HG02798 (cell line): ENCODE results near the gene KBTBD12.

Experiments used
- ATAC-seq: cut with Tn5 transposase; IDR thresholded peaks from one replicate; pipeline ENCODE4 v1.9.1; 2021; ENCODE audit warnings: mild to moderate bottlenecking; ENCODE audit not compliant: unreplicated experiment, poor library complexity

KBTBD12 gene

GRCh38 chr3:127981097-127981496 is 66.1 kb downstream of the KBTBD12 start:
- ATAC-seq: no peak

GRCh38 chr3:127982155-127982554 is 67.1 kb downstream of the KBTBD12 start:
- no peak for ATAC-seq

DNA sequence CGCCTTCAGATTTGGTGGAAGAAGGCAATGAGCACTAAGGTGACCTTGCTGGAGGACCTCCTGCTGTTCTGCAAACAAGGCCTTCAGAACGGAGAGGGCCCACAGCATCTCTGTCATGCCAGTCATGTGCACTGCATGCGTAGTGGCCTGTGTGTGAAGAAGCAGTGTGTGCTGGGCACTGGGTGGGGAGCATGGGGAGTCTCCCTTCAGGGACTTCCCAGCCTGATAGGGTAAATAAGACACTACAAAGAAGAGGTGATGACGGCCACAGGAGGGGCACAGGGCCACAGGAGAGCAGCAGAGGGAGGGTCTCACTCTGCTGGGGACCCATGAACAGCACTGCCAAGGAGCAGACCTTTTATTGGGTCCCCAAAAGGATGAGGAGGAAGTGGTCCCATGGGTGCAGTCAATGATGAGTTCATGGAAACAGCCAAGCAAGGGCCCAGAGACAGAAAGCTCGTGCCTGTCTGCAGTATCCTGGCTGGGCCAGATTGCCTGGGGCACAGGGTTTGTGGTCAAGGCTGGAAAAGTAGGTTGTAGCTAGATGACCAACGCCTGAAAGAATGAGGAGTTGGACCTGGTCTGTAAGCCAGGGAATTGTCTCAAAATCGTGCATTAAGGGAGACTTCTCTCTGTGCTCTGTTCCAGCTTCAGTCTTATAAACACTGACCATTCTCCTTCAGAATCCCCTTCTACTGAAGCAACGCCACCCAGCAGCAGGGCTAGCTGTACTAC is 69.4 kb downstream of the KBTBD12 start:
- no peak for ATAC-seq

- no peak for ATAC-seq
Measured at GRCh38 chr3:127985216-127985615, 70.2 kb downstream of the KBTBD12 start.

DNA sequence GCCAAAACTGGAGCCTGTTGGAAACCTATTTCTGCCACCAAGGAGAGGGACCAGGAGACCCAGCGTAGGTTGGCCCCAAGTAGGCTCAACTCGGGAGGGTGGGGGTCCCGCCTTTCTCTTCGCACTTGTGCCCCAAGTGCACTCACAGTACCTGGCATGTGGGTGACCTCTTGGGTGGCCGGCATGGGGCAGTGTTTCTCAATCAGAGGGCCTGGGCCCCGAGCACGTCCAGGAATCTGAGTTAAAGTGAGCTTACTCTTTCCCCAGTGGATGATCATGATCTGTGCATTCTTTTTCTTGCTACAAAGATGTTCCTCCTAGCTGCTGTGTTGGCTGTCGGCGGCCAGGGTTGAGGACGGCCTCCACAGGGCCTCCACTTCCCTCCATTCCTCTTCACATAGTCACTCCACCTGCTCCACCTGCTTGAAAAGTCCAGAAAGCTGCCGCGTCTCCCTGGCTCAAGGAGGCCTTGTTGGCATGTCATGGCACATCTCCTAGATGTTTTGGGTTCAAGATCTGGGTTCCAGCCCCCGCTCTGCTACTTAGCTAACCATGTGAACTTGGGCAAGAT is 70.7 kb downstream of the KBTBD12 start:
- no peak for ATAC-seq

GRCh38 chr3:127986803-127987202 is 71.8 kb downstream of the KBTBD12 start:
- no peak for ATAC-seq

GRCh38 chr3:127987309-127987995 is 72.4 kb downstream of the KBTBD12 start:
- ATAC-seq: no peak

GRCh38 chr3:127988770-127989557 is 73.9 kb downstream of the KBTBD12 start:
- no peak for ATAC-seq

- ATAC-seq: no peak
Measured at GRCh38 chr3:127990051-127990450, 75.0 kb downstream of the KBTBD12 start.

DNA sequence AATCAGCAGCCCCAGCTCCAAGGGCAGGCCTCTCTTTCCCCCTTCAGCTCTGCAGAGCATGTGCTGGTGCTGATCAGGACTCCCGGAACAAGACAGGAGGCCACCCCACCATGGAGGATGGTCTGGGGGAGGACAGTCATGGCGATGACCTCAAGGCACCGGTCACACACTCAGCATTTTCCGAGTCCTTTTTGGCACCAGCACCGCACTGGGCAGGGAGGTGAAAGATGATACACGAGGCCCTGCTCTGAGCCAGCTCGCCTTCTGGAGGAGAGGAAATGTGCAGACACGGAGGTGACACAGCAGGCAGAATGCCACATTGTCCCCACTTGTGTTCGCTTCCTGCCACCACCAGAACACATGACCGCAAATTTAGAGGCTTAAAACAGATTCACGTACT is 75.4 kb downstream of the KBTBD12 start:
- no peak for ATAC-seq

- no peak for ATAC-seq
Measured at GRCh38 chr3:127991251-127991650, 76.2 kb downstream of the KBTBD12 start.

GRCh38 chr3:127991681-127992080 is 76.6 kb downstream of the KBTBD12 start:
- no peak for ATAC-seq

DNA sequence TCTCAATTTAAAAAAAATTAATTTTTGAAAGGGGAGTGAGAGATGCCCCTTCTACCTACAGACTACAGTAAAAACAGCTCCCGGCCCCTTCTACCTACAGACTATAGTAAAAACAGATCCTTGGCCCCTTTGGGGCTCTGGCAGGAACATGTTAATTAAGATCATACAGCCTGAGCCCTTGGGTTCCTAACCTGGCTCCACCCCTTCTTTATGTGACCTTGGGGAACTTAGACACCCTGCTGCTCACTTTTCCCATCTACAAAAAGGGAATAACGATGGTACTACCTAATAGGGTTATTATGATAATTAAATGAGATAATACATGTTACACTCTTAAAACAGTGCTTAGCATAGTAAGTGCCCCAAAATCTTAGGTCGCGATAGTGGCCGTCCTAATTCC is 77.1 kb downstream of the KBTBD12 start:
- ATAC-seq: no peak

DNA sequence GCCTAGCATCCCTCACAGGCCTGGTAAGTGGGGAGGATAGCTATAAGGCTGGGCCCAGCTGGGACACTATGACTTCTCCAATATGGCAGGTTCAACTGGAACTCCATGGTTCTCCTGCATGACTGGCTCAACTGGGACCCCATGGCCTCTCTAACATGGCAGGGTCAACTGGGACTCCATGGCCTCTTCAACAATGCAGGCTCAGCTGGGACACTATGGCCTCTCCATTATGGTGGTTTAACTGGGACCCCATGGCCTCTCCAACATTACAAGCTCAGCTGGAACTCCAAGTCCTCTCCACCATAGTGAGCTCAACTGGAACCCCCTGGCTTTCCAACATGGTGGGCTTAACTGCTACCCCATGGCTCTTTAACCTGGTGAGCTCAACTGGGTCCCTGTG is 79.0 kb downstream of the KBTBD12 start:
- ATAC-seq: no peak

- no peak for ATAC-seq
Measured at GRCh38 chr3:127997016-127997415, 82.0 kb downstream of the KBTBD12 start.

DNA sequence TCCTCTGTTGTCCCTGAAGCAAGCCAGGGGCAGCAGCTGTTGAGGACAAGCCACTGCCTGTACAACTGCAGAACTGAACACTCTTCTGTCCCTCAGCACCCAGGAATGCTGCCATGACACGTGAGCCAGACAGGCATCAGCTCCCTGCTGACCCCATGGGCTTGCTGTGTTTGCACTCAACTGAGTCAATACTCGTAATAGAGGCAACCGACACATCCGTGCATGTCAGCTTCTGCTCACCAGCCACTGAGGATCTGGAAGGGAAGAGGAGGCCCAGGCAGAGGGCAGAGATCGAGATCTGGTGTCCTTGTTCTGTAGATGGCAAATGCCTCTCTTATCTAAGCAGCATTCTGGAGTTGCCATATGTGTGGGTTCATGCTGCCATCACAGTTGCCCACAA is 82.9 kb downstream of the KBTBD12 start:
- no peak for ATAC-seq

DNA sequence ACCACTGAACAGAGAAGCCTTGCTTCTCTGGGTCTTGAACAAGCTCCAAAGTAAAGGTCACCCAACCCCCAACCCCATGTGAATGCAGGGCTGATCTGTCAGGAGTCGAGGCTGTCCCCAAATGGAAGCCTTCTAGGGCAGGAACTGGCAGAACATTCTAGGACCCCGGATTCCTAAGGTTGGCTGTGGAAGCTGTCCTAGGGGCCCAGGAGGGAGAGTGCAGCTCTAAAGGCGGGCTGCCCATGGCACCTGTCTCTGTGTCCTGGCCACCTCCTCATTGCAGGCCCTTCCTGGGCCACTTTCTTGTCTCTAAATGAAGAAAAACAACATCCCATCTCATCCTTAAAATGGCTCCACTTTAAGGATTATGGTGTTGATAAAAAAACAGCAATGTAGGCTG is 83.6 kb downstream of the KBTBD12 start:
- ATAC-seq: no peak

- ATAC-seq: no peak
Measured at GRCh38 chr3:127999509-128000106, 84.6 kb downstream of the KBTBD12 start.

DNA sequence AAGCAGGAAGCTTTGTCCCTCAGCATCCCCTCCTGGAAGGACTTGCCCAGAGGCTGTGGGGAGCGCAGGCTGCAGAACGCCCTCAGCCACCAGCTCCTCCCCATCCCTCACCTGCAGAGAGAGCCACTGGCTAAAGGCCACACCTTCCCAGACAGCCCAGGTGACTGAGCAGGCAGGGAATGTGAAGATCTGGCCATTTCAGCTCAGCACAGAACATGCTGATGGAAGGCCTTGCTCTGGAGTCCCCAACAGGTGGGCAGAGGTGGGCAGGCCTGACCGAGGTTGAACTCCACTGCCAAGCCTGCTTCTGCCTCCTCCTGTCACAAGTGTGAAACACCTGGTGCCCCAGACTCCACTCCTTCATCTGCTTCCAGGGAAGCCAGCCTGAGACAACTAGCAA is 86.5 kb downstream of the KBTBD12 start:
- no peak for ATAC-seq

DNA sequence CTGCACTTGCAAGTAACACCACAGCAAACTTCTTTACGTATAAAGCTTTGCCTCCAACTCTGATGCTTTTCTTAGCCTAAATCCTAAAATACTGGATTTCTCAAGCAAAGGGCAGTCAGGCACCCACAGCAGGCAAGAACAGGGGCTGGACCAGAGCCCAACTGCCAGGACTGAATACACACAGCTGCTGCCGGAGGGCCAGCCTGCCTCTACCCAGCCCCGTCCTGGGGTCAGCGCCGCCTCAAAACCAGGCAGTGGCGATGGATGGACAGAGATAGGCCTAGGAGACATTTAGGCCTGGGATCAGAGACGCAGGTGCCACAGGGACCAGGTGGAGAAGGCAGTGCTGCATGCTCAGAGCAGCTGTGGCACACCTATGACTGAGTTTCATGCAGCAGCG is 89.6 kb downstream of the KBTBD12 start:
- no peak for ATAC-seq
